OCI-LY7 (cell line): ENCODE measurements around the gene NRG2.

Experiments used
- EZH2phosphoT487 ChIP-seq: fragments of 200-600 bp; sonication (generic); IDR thresholded peaks from 2 replicates; pipeline ENCODE4 v1.6.1; 2018; ENCODE audit warnings: low read depth, borderline replicate concordance, mild to moderate bottlenecking, mixed run types, antibody characterized with exemption, low read length, moderate library complexity, mixed read lengths
- TF ChIP-seq, protein P1 (sequence below): fragments of 200-600 bp; sonication (generic); conservative IDR thresholded peaks from 2 replicates; pipeline ENCODE4 v1.5.1; 2014; ENCODE audit warnings: mild to moderate bottlenecking, antibody characterized with exemption, low read length, moderate library complexity, mixed read lengths

DNA sequence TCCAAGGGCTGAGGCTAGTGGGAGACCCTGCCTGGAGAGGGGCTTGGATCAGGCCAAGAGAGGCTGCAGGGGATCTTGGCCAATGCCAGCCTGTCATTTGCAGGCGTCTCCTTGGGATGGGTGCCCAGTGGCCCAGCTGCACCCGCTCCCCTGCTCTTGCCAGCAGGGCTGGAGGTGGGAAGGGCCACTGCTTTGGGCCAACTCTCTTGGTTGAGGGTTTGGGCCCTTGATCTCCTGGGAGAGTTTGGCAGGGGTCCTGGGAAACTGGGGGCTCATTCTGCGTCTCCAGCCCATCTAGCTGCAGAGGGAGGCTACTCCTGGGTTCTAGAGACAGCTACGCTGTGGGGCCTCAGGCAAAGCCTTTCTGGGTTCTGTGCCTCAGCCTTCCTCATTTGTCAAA, 237.0 kb downstream of the NRG2 start:
- TF ChIP-seq, protein P1, sequence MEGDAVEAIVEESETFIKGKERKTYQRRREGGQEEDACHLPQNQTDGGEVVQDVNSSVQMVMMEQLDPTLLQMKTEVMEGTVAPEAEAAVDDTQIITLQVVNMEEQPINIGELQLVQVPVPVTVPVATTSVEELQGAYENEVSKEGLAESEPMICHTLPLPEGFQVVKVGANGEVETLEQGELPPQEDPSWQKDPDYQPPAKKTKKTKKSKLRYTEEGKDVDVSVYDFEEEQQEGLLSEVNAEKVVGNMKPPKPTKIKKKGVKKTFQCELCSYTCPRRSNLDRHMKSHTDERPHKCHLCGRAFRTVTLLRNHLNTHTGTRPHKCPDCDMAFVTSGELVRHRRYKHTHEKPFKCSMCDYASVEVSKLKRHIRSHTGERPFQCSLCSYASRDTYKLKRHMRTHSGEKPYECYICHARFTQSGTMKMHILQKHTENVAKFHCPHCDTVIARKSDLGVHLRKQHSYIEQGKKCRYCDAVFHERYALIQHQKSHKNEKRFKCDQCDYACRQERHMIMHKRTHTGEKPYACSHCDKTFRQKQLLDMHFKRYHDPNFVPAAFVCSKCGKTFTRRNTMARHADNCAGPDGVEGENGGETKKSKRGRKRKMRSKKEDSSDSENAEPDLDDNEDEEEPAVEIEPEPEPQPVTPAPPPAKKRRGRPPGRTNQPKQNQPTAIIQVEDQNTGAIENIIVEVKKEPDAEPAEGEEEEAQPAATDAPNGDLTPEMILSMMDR: no peak
- TF ChIP-seq EZH2phosphoT487: no peak
